Large intestine (tissue), 3 donors: ENCODE data around the gene GBGT1. TPM values are rescaled to one million over a fixed set of nuclear protein-coding genes. Genes with fewer than 3 reads are reported as not detected.

Experiments used
- DNase-seq, 2 donors: peaks; one replicate each; pipeline versions ENCODE4 v3.0.0 to v3.0.0-alpha.2; 2013
- H3K27ac ChIP-seq: one replicate; pipeline ENCODE4 v1.5.1; 2013; ENCODE audit warnings: low read length
- H3K27me3 ChIP-seq: 2 replicates; pipeline ENCODE4 v1.6.1; 2013; ENCODE audit warnings: low read length; ENCODE audit not compliant: control insufficient read depth, insufficient read depth
- H3K36me3 ChIP-seq: 2 replicates; pipeline ENCODE4 v1.6.1; 2013; ENCODE audit warnings: low read length; ENCODE audit not compliant: control insufficient read depth, insufficient read depth
- H3K4me1 ChIP-seq: one replicate; pipeline ENCODE4 v1.6.1; 2013; ENCODE audit warnings: low read length; ENCODE audit not compliant: control insufficient read depth, insufficient read depth
- H3K4me3 ChIP-seq: one replicate; pipeline ENCODE4 v1.5.1; 2013; ENCODE audit warnings: low read length
- H3K9me3 ChIP-seq: one replicate; pipeline ENCODE4 v1.6.1; 2013; ENCODE audit warnings: mild to moderate bottlenecking, low read depth, low read length, moderate library complexity; ENCODE audit not compliant: control insufficient read depth
- WGBS: methylation state at CpG from one replicate; pipeline ENCODE4 v1.1.5; 2013; ENCODE audit warnings: low lambda C conversion rate; ENCODE audit not compliant: insufficient coverage; 5-methylcytosine and 5-hydroxymethylcytosine counted together
- polyA plus RNA-seq: library from polyadenylated mRNA; unstranded; fragments of 120-200 nt; gene quantifications from one replicate; pipeline ENCODE4 v1.2.1, GENCODE V29; 2013

GBGT1 gene
- polyA plus RNA-seq, 1 donor, result 8.7 TPM

DNA sequence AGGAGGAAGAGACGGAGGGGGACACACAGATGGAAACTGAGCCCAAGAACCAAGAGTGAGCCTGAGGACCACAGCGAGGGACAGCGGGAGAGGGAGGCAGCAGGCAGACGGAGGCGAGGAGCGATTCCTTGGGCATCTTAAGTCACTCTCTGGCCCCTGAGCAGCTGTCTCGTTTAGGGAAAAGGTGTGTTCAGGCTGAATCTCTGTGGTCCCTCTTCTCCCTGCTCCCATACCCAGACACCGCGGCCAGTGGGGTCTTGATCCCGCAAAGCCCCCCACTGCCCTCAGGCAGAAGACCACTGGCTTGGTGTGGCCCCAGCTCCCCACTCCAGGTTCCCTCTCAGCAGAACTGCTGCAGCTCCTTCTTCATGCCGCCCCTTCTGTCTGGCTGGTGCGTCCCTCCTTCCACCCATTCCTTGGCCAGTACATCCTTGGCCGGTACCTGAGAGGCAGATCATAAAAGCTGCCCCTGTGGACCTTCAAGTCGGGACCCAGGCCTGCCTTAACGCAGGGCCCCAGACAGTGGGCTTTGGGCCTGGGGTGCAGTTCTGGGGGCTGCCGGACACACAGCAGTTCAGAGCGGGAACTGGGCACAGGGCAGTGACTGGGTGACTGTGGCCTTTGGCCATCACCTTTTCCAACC is 36.9 kb downstream of the GBGT1 start:
- Histone ChIP-seq H3K27me3 (no peaks in the 10 kb centered on the region), H3K4me1 (peaks cover 30% of the 10 kb centered on the region), H3K27ac (no peak overlapping the region), H3K4me3 (no peak overlapping the region), H3K36me3 (peaks cover 12% of the 10 kb centered on the region), H3K9me3 (no peaks in the 10 kb centered on the region)
- no peak for DNase-seq
- WGBS, result no CpG with 5 or more reads among the region's 17 CpGs

DNA sequence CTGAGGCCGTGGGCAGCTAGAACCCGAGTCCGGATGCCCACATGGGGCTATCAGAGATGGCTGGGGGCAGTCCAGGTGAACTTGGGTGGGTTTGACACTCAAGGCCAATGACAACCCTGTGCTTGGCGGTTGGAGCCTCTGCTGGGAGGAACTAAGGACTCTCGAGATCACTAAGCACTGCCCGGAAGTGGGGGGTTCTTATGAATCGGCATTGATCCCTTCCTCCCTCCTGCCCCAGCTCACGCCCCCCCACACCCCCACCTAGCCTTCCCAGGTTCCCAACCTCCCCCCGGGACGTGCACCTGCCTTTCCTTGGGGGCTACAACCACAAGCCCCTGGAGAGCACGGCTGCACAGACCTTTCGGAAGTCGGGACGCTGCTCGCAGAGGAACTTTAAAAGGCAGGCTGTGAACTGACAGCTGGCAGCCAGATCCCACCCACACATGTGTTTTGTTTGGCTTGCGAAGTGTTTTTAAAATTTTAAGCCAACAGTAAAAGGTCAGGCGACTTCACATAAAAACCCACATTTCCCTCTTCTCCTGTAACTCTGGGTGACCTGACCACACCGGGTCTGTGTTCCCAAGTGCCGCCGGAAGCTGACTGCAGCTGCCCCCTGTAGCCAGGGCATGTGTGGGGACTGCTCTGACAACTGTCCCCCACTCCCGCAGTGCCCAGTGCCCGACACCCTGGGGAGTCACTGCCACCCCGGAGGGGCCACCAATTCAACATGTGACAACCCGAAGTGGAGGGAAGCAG is 37.6 kb downstream of the GBGT1 start:
- Histone ChIP-seq H3K4me3 (no peak overlapping the region), H3K4me1 (peaks cover 36% of the 10 kb centered on the region), H3K27ac (no peak overlapping the region), H3K36me3 (peaks cover 12% of the 10 kb centered on the region), H3K27me3 (no peaks in the 10 kb centered on the region), H3K9me3 (no peaks in the 10 kb centered on the region)
- no CpG with 5 or more reads among the region's 24 CpGs for WGBS
- DNase-seq, result no peak

GRCh38 chr9:133124907-133125275 is 38.8 kb downstream of the GBGT1 start:
- no peaks in the 10 kb centered on the region for H3K27me3 ChIP-seq
- peaks cover 42% of the 10 kb centered on the region for H3K4me1 ChIP-seq
- 67% methylated on average over 1 of the region's 2 CpGs for WGBS
- no peaks in the 10 kb centered on the region for H3K9me3 ChIP-seq
- no peak overlapping the region for H3K4me3 ChIP-seq
- peaks cover 9% of the 10 kb centered on the region for H3K36me3 ChIP-seq
- H3K27ac ChIP-seq, result no peak overlapping the region
- no peak for DNase-seq

- H3K4me3 ChIP-seq, result no peak overlapping the region
- no peaks in the 10 kb centered on the region for H3K9me3 ChIP-seq
- WGBS, result no CpG with 5 or more reads among the region's 8 CpGs
- DNase-seq, result no peak
- peaks cover 9% of the 10 kb centered on the region for H3K36me3 ChIP-seq
- H3K27ac ChIP-seq, result no peak overlapping the region
- no peaks in the 10 kb centered on the region for H3K27me3 ChIP-seq
- peaks cover 48% of the 10 kb centered on the region for H3K4me1 ChIP-seq
These were observed 39.4 kb downstream of the GBGT1 start for GRCh38 chr9:133124123-133124906.

DNA sequence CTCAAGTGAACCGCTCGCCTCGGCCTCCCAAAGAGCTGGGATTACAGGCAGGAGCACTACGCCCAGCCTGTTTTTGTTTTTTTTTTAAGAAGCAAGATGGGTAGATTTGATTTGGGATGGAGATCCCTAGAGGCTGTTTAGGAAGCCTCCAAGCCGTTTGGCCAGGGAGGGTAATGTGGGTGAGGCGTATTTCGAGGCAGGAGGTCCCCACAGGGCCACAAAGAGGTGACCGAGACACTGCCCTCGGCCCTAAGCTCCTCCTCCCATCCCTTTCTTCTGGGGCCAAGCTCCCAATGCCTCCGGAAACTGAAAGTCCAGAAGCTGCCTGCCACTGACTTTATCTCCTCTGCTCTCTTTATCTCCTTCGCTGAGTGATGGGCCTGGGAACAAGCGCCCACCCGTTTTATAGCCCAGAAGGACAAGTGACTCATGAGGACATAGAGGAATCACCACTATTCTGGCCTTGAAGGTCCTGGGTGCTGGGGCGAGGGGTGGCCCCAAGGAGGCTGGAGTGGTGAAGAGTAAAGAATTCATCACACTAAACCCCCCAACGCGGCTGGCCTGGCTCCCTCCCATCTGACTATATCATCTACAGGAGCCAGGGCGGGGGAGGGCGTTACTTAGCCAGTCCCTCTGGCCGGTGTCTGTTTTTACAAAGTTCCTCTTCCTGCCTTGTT is 40.6 kb downstream of the GBGT1 start:
- peaks cover 7% of the 10 kb centered on the region for H3K36me3 ChIP-seq
- H3K27ac ChIP-seq, result peak overlapping the region; percentile 90
- no peaks in the 10 kb centered on the region for H3K27me3 ChIP-seq
- peaks cover 57% of the 10 kb centered on the region for H3K4me1 ChIP-seq
- no CpG with 5 or more reads among the region's 19 CpGs for WGBS
- peak; percentile 74 to 89 for DNase-seq
- H3K9me3 ChIP-seq, result no peaks in the 10 kb centered on the region
- H3K4me3 ChIP-seq, result no peak overlapping the region

- no peaks in the 10 kb centered on the region for H3K27me3 ChIP-seq
- peak overlapping the region; percentile 90 for H3K27ac ChIP-seq
- no peaks in the 10 kb centered on the region for H3K9me3 ChIP-seq
- WGBS, result 80% methylated on average over 1 of the region's 4 CpGs
- DNase-seq, result no peak
- peaks cover 57% of the 10 kb centered on the region for H3K4me1 ChIP-seq
- peaks cover 5% of the 10 kb centered on the region for H3K36me3 ChIP-seq
- H3K4me3 ChIP-seq, result no peak overlapping the region
These were observed 41.1 kb downstream of the GBGT1 start for GRCh38 chr9:133122605-133122934.

GRCh38 chr9:133121915-133122550 is 41.7 kb downstream of the GBGT1 start:
- no peak for DNase-seq
- H3K9me3 ChIP-seq, result no peaks in the 10 kb centered on the region
- WGBS, result 75% methylated on average over 2 of the region's 8 CpGs
- no peak overlapping the region for H3K4me3 ChIP-seq
- H3K4me1 ChIP-seq, result peaks cover 56% of the 10 kb centered on the region
- H3K27me3 ChIP-seq, result no peaks in the 10 kb centered on the region
- H3K36me3 ChIP-seq, result peaks cover 3% of the 10 kb centered on the region
- H3K27ac ChIP-seq, result peak overlapping the region; percentile 77

- DNase-seq, result peak; percentile 84 to 86
- H3K9me3 ChIP-seq, result no peaks in the 10 kb centered on the region
- WGBS, result 40% methylated on average over 2 of the region's 53 CpGs
- no peaks in the 10 kb centered on the region for H3K27me3 ChIP-seq
- H3K27ac ChIP-seq, result peak within 1 kb of the TSS; percentile 77
- H3K4me1 ChIP-seq, result peaks cover 52% of the 10 kb centered on the region
- H3K36me3 ChIP-seq, result peaks cover 3% of the 10 kb centered on the region
- peak within 1 kb of the TSS; percentile 57 for H3K4me3 ChIP-seq
These were observed 42.4 kb downstream of the GBGT1 start, which contains the start of gene RALGDS for GRCh38 chr9:133121198-133121914. RALGDS (minus strand) TSS chr9:133121240; CDS start chr9:133121154, 86 bp downstream.

DNA sequence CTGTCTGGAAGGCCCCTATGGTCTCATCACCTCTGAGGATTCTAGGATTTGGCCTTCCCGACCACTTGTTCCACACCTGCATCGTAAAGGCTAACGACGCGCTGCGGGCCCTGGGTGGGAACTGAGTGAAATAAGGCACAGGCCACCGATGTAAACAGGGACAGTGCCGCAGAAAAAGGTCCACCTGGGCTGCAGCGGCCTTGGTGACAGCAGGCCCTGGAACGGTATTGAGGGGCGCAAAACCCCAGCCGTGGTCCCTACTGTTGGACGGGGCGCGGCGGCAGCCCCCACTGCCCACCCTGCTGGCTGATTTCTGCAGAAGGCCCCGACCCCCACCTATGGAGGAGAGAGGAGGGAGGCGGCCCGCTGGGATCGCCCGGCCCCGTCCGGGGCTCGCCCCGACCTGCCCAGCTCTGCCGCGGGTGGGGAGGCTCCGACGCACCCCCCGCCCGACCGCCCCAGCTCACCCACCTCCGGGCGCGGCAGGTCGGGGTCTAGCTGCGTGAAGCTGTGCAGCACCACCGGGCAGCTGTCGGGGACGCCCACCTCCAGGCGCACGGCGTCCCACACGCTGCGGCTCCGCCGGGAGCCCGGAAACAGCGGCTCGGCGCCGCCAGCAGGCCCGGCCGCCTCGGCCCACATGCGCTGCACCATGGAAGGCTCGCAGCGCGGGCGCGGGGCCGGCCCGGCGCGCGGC is 43.1 kb downstream of the GBGT1 start:
- WGBS, result no CpG with 5 or more reads among the region's 66 CpGs
- Histone ChIP-seq H3K4me3 (peak overlapping the region; percentile 57), H3K27ac (peak overlapping the region; percentile 63), H3K27me3 (no peaks in the 10 kb centered on the region), H3K9me3 (no peaks in the 10 kb centered on the region), H3K36me3 (peaks cover 10% of the 10 kb centered on the region), H3K4me1 (peaks cover 52% of the 10 kb centered on the region)
- DNase-seq, result peak in 1 of 2 donors; percentile 52
